GM19372 (cell line): ENCODE results near the gene FSHB.
A peak's percentile ranks its signal among the peaks of the same experiment; 100 is the strongest.
"Not testable (repeated sequence)": the region's sequence is repeated elsewhere in the genome, so short reads cannot be mapped to it uniquely, and the experiment has no call there.

Experiments
- ATAC-seq: cut with Tn5 transposase; IDR thresholded peaks from one replicate; pipeline ENCODE4 v1.9.1; 2021; ENCODE audit warnings: mild to moderate bottlenecking, low read depth, moderate library complexity; ENCODE audit not compliant: unreplicated experiment

FSHB gene

DNA sequence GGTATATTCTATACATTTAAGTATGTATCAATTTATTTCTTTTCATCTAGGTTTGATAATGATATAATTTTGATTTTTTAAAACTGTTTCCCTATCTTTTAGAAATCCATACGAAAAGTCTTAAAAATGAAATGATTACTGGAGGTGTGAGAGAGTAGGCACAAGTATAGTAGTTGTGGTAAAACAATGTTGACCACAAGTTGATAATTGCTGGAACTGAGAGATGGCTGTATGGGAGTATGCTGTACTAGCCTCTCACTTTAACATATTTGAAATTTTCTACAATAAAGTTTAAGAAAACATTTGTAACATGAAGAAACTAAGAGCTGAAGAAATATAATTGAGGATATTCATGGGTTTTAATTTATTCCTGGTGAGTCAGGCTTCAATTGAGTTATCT is 30.0 kb downstream of the FSHB start:
- peak; percentile 76 for ATAC-seq

DNA sequence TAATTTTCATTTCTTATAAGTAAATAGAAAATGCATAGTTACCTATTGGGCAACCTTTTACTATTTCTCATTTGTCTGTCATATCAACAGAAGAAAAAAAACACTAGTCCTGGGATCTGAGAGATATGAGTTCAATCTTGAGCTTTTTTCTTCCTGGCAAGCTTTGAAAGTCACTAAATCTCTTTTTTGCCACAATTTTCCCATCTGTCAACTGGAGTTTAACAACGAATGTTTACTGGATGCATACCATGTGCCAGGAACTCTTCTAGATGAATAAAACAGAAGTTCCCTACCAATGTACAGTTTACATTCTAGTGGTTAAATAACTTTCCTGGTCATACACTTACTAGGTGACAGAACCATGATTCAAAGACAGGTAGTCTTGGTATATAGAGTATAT is 31.0 kb downstream of the FSHB start:
- ATAC-seq = no peak

DNA sequence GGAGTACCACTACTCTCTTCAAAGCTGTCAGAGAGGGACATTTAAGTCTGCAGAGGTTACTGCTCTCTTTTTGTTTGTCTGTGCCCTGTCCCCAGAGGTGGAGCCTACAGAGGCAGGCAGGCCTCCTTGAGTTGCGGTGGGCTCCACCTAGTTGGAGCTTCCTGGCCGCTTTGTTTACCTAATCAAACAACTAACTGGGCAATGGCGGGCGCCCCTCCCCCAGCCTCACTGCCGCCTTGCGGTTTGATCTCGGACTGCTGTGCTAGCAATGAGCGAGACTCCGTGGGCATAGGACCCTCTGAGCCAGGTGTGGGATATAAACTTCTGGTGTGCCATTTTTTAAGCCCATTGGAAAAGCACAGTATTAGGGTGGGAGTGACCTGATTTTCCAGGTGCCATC is 37.8 kb downstream of the FSHB start:
- not testable (repeated sequence) for ATAC-seq

DNA sequence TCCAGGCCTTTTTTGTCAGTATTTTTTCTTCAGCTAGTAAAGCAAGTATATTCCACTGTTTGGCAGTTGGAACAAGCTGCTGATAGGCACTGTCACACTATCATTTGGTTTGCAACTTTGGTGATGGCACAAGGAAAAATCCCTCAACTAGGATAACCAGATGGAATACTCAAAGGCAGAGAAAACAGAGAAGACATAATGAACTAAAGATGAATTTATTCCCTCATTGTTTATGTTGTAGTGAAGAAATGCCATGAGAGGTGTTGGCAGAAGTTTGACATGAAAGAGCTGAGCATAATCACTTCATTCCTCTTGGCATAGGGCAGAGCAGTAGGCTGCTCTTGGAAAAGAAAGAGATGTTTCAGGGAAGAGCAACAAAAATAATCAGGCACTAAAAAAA is 39.9 kb downstream of the FSHB start:
- ATAC-seq = no peak

- no peak for ATAC-seq
These were observed 46.4 kb downstream of the FSHB start for GRCh38 chr11:30277176-30277575.

GRCh38 chr11:30279796-30280195 is 49.0 kb downstream of the FSHB start:
- ATAC-seq = no peak

GRCh38 chr11:30281476-30282288 is 50.9 kb downstream of the FSHB start:
- ATAC-seq = peak; percentile 35

DNA sequence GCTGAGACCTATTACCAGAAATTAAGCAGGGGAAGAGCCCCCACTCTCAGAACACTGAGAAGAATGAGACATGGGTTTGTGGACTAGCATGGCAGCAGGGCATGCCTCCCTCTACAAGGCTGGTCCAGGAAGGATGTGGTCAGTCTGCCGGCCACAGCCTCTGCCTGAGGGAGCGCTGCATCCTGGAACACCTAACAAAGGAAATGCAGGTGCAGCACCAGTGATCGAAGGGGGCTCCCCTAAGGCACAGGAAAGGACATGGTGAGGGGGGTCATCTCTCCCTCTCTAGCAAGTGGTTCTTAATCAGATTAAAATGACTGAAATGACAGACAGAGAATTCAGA is 51.4 kb downstream of the FSHB start:
- ATAC-seq = peak; percentile 80
